Testis (tissue), 3 donors: ENCODE data around the gene SLC26A8. TPM values are rescaled to one million over a fixed set of nuclear protein-coding genes. Genes with fewer than 3 reads are reported as not detected.

ENCODE experiments used
- DNase-seq: peaks from one replicate; pipeline ENCODE4 v3.0.0-alpha.2; 2019
- H3K27ac ChIP-seq, 2 donors: fragments of 200-600 bp; sonication (generic); one replicate each; pipeline ENCODE4 v1.5.1; 2019
- H3K27me3 ChIP-seq: fragments of 200-600 bp; sonication (generic); one replicate; pipeline ENCODE4 v1.5.1; 2019
- H3K36me3 ChIP-seq: fragments of 200-600 bp; sonication (generic); one replicate; pipeline ENCODE4 v1.5.1; 2017; ENCODE audit warnings: low read depth; ENCODE audit errors: missing control alignments
- H3K4me1 ChIP-seq: fragments of 200-600 bp; sonication (generic); one replicate; pipeline ENCODE4 v1.5.1; 2019
- H3K4me3 ChIP-seq, 2 donors: fragments of 200-600 bp; sonication (generic); one replicate each; pipeline ENCODE4 v1.5.1; 2017 to 2019
- H3K9me3 ChIP-seq: fragments of 200-600 bp; sonication (generic); one replicate; pipeline ENCODE4 v1.5.1; 2017
- CTCF ChIP-seq, 3 experiments: fragments of 450-650 bp in 2 of 3; fragments of 200-600 bp in 1 of 3; sonication (generic) in 1 of 3; IDR thresholded peaks; one replicate each; pipeline ENCODE4 v1.5.1; 2016 to 2019; ENCODE audit warnings: antibody characterized with exemption in 3 of 3, mild to moderate bottlenecking in 2 of 3, moderate library complexity in 1 of 3
- POLR2A ChIP-seq: fragments of 450-650 bp; IDR thresholded peaks from one replicate; pipeline ENCODE4 v1.6.1; 2017; ENCODE audit warnings: antibody characterized with exemption, mild to moderate bottlenecking, moderate library complexity
- WGBS, 2 donors: methylation state at CpG; one replicate each; pipeline ENCODE4 v1.1.5; 2018; 5-methylcytosine and 5-hydroxymethylcytosine counted together
- intact Hi-C: fragments of 100-400 bp; cut with DNase I; formaldehyde crosslinking; loops from one replicate; pipeline ENCODE4 v1.15.1; 2023; ENCODE audit warnings: low total_unique reads
- polyA plus RNA-seq: library from polyadenylated mRNA; stranded (reverse); fragments of 350-450 nt; fragmentation: Illumina TruSeq; extraction: RNeasy Lipid Tissue Mini Kit (QIAGEN cat#74804); gene quantifications from one replicate; pipeline ENCODE4 v1.2.3, GENCODE V29; 2014; ENCODE audit warnings: low read depth, low replicate concordance; ENCODE audit not compliant: insufficient read depth
- total RNA-seq, 2 donors: library from RNA; depleted of rRNA; stranded (reverse); fragments of >200 nt; gene quantifications; one replicate each; pipeline ENCODE4 v1.2.3, GENCODE V29; 2016

The SLC26A8 gene
- total and polyA plus RNA-seq, 3 donors from 2014 or later: 52.0 to 160 (median 66.9) TPM

- H3K36me3 ChIP-seq: no peaks in the 10 kb centered on the region
- no peak overlapping the region for H3K27ac ChIP-seq
- DNase-seq: no peak
- H3K27me3 ChIP-seq: no peaks in the 10 kb centered on the region
- intact Hi-C loops: no loop called here
- WGBS, 2 donors: 50 to 59% methylated on average over 2 of the region's 2 CpGs
- no peak for TF ChIP-seq POLR2A
- TF ChIP-seq CTCF (IDR thresholded peaks at IDR 0.05): no peak
- no peaks in the 10 kb centered on the region for H3K9me3 ChIP-seq
- H3K4me3 ChIP-seq: no peak overlapping the region
- no peaks in the 10 kb centered on the region for H3K4me1 ChIP-seq
These were observed 29.4 kb upstream of the SLC26A8 start for GRCh38 chr6:36053878-36054277.

GRCh38 chr6:36052097-36052496 is 27.7 kb upstream of the SLC26A8 start:
- no peak for DNase-seq

GRCh38 chr6:36050947-36051710 is 26.7 kb upstream of the SLC26A8 start:
- WGBS, 2 donors: 90 to 91% methylated on average over 16 of the region's 16 CpGs
- Histone ChIP-seq H3K4me1 (no peaks in the 10 kb centered on the region), H3K27me3 (no peaks in the 10 kb centered on the region), H3K9me3 (no peaks in the 10 kb centered on the region), H3K27ac (no peak overlapping the region), H3K4me3 (no peak overlapping the region), H3K36me3 (no peaks in the 10 kb centered on the region)
- intact Hi-C loops: no loop called here
- no peak for TF ChIP-seq POLR2A
- TF ChIP-seq CTCF (IDR thresholded peaks at IDR 0.05): no peak
- no peak for DNase-seq

More at GRCh38 chr6:36052097-36052496, 27.7 kb upstream of the SLC26A8 start:
- no peak overlapping the region for H3K4me3 ChIP-seq
- H3K27ac ChIP-seq: no peak overlapping the region
- intact Hi-C loops: no loop called here
- H3K27me3 ChIP-seq: no peaks in the 10 kb centered on the region
- WGBS, 2 donors: 57 to 74% methylated on average over 2 of the region's 2 CpGs
- TF ChIP-seq CTCF (IDR thresholded peaks at IDR 0.05): no peak
- TF ChIP-seq POLR2A: no peak
- no peaks in the 10 kb centered on the region for H3K36me3 ChIP-seq
- H3K9me3 ChIP-seq: no peaks in the 10 kb centered on the region
- H3K4me1 ChIP-seq: no peaks in the 10 kb centered on the region

- intact Hi-C loops: no loop called here
- WGBS, 2 donors: 73 to 84% methylated on average over 1 of the region's 1 CpG
- Histone ChIP-seq H3K36me3 (no peaks in the 10 kb centered on the region), H3K27me3 (no peaks in the 10 kb centered on the region), H3K4me1 (no peaks in the 10 kb centered on the region), H3K9me3 (no peaks in the 10 kb centered on the region), H3K27ac (no peak overlapping the region), H3K4me3 (no peak overlapping the region)
- TF ChIP-seq POLR2A (no peak), CTCF (IDR thresholded peaks at IDR 0.05) (no peak)
- DNase-seq: no peak
These were observed 25.9 kb upstream of the SLC26A8 start for GRCh38 chr6:36050305-36050704.

GRCh38 chr6:36049582-36049981 is 25.1 kb upstream of the SLC26A8 start:
- Histone ChIP-seq H3K36me3 (no peaks in the 10 kb centered on the region), H3K9me3 (no peaks in the 10 kb centered on the region)

More at GRCh38 chr6:36049582-36049981, 25.1 kb upstream of the SLC26A8 start:
- no peak for TF ChIP-seq POLR2A
- no peak for TF ChIP-seq CTCF (IDR thresholded peaks at IDR 0.05)
- Histone ChIP-seq H3K4me3 (no peak overlapping the region), H3K27me3 (no peaks in the 10 kb centered on the region), H3K27ac (no peak overlapping the region), H3K4me1 (no peaks in the 10 kb centered on the region)
- intact Hi-C loops: no loop called here
- WGBS, 2 donors: 93 to 96% methylated on average over 2 of the region's 2 CpGs
- DNase-seq: no peak
